ENCODE data around the gene SMURF2.

Gene SMURF2

GRCh38 chr17:64500487-64500859 is 161.6 kb downstream of the SMURF2 start:
- no peak for DNase-seq

- no peak for DNase-seq
Observed at GRCh38 chr17:64499805-64500486, 162.2 kb downstream of the SMURF2 start.

- no peak for DNase-seq
Observed at GRCh38 chr17:64498308-64499203, 163.6 kb downstream of the SMURF2 start.

GRCh38 chr17:64497565-64498035 is 164.5 kb downstream of the SMURF2 start:
- no peak for DNase-seq

GRCh38 chr17:64496786-64497564 is 165.1 kb downstream of the SMURF2 start, which contains the start of gene POLG2:
POLG2 (minus strand) TSS chr17:64497054; CDS start chr17:64496968, 86 bp downstream.
- peak; percentile 99 for DNase-seq

- DNase-seq, result no peak
Observed at GRCh38 chr17:64496348-64496785, 165.7 kb downstream of the SMURF2 start.
